Esophagus muscularis mucosa (tissue), 4 donors: ENCODE measurements around the gene IFI27L1.

Experiments used
- CTCF ChIP-seq, 3 experiments: fragments of 200-600 bp in 2 of 3; fragments of 450-650 bp in 1 of 3; sonication (generic) in 2 of 3; IDR thresholded peaks; one replicate each; pipeline ENCODE4 v1.5.1; 2017 to 2019; ENCODE audit warnings: antibody characterized with exemption in 3 of 3, mild to moderate bottlenecking in 2 of 3, moderate library complexity in 1 of 3
- EP300 ChIP-seq: sonication (generic); formaldehyde crosslinking; IDR thresholded peaks from one replicate; pipeline ENCODE4 v1.6.1; 2017; ENCODE audit warnings: antibody characterized with exemption
- POLR2A ChIP-seq: fragments of 450-650 bp; IDR thresholded peaks from one replicate; pipeline ENCODE4 v1.6.1; 2017; ENCODE audit warnings: antibody characterized with exemption, moderate library complexity, mild to moderate bottlenecking, low read depth

DNA sequence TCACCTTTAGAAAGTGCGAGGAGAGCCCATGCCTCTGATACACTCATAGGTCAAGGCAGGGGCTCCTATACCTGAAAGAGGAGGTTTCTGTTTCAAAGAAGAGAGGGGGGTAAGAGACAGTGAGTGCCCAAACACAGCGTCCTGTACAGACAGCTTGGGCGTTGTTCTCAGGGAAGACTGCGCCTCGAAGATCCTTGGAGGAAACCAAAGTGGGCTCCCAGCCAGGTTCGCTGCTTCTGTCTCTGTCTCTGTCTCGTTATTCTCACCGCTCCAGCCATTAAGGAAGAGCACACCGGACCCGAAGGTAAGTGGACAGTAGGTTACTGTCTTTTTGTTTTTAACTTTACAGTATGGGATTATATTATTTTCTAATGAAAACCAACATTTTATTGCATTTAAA is 23.6 kb downstream of the IFI27L1 start:
- TF ChIP-seq CTCF (IDR thresholded peaks at IDR 0.05) (no peak), EP300 (no peak), POLR2A (no peak)
